Duodenal mucosa (tissue), 2 donors: ENCODE measurements around the gene CCNG1.

Experiments used
- H3K27ac ChIP-seq: one replicate; pipeline ENCODE4 v1.7.0; 2013; ENCODE audit warnings: low read depth, low read length
- H3K27me3 ChIP-seq, 2 donors: one replicate each; pipeline ENCODE4 v1.7.0; 2013; ENCODE audit warnings: low read length in 2 of 2, control low read depth in 1 of 2; ENCODE audit not compliant: insufficient read depth in 2 of 2, control insufficient read depth in 1 of 2
- H3K36me3 ChIP-seq, 2 donors: one replicate each; pipeline ENCODE4 v1.7.0; 2013; ENCODE audit warnings: low read length in 2 of 2, control low read depth in 1 of 2; ENCODE audit not compliant: insufficient read depth in 2 of 2, control insufficient read depth in 1 of 2
- H3K4me1 ChIP-seq, 2 donors: one replicate each; pipeline ENCODE4 v1.7.0; 2013; ENCODE audit warnings: low read length in 2 of 2, control low read depth in 1 of 2; ENCODE audit not compliant: insufficient read depth in 2 of 2, control insufficient read depth in 1 of 2
- H3K4me3 ChIP-seq, 2 donors: one replicate each; pipeline ENCODE4 v1.7.0; 2013; ENCODE audit warnings: low read length in 2 of 2, low read depth in 1 of 2
- H3K9ac ChIP-seq, 2 donors: one replicate each; pipeline ENCODE4 v1.7.0; 2013; ENCODE audit warnings: low read length in 2 of 2, low read depth in 1 of 2
- H3K9me3 ChIP-seq, 2 donors: one replicate each; pipeline ENCODE4 v1.7.0; 2013; ENCODE audit warnings: low read length in 2 of 2, control low read depth in 1 of 2; ENCODE audit not compliant: control insufficient read depth in 1 of 2

Gene CCNG1

DNA sequence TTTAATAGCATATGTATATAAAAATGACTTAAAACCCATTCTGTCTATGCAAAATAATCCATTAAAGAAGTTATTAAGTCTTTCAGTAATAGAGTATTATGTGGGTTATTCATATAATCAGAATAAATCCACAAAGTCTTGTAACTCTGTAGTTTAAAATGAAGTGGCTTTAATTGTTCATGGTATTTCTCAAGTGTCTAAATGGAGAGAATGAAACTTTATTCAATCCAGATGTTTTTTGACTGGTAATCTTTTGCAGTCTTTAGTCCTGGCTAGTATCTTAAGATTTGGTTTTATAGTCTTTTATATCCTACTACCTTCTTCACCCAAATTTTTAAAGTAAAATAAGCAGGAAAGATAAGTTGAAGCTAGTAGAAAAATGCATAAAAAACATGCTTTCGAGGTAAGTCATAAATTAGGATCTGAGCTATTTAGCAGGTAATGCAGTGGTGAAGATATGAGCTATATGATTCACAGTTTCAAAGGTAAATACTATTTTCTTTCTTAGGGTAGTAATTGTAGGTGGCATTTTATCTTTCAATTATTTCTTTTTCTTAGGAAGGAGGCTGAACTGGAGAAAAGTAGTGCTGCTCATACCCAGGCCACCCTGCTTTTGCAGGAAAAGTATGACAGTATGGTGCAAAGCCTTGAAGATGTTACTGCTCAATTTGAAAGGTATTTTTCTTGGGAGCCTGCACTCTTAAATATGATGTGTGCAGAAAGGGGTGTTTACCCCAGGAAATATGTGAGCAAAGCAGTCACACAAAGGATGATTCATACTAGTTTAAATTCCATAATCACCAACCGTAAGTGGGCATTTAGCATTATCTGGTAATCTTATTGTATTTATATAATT is 41.0 kb downstream of the CCNG1 start:
- H3K27me3 ChIP-seq = no peaks in the 10 kb centered on the region
- no peak overlapping the region for H3K9ac ChIP-seq
- peaks cover 0 to 2% of the 10 kb centered on the region in 2 donors for H3K36me3 ChIP-seq
- no peak overlapping the region for H3K27ac ChIP-seq
- H3K4me3 ChIP-seq = no peak overlapping the region
- H3K4me1 ChIP-seq = no peaks in the 10 kb centered on the region
- H3K9me3 ChIP-seq = no peaks in the 10 kb centered on the region

DNA sequence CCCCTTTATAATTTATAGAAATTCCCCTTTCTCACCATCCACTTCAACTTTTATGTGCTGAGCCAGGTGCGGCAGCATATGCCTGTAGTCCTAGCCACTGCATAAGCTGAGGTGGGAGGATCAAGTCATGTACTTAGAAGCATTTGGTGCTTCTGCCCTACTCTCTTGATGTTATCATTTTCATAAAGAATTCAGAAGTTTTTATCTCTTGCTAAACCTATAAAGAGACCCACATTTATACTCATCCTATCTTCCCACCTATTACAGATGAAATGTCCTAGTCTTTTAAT is 41.5 kb downstream of the CCNG1 start:
- H3K4me3 ChIP-seq = no peak overlapping the region
- H3K9ac ChIP-seq = no peak overlapping the region
- H3K9me3 ChIP-seq = no peaks in the 10 kb centered on the region
- no peaks in the 10 kb centered on the region for H3K27me3 ChIP-seq
- H3K36me3 ChIP-seq = peaks cover 0 to 2% of the 10 kb centered on the region in 2 donors
- no peaks in the 10 kb centered on the region for H3K4me1 ChIP-seq
- no peak overlapping the region for H3K27ac ChIP-seq

DNA sequence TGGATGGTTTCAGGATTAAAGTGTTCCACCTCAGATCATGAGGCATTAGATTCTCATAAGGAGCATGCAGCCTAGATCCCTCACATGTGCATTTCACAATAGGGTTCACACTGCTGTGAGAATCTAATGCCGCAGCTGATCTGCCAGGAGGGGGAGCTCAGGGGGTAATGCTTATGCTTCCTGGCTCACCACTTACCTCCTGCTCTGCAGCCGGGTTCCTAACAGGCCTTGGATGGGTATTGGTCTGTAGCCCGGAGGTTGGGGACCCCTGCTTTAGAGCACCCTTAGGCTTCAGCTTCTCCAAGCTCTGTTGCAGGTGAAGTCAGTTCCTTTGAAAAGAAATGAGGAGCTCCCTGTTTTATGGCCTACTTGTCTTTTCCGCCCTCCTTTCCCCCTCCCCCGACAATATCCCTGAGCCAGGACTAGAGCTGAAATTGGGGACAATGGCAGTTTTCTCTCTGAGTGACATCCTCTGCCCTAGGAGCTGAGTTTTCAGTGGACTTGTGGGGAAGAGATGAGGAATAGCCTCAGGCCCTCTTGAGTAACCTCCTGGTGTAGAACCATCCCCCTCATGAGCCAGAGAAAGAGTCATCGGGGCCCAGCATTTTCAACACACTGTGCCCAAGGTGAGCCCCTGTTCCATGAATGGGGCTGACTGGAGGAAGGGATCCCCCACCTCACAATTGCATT is 51.8 kb downstream of the CCNG1 start:
- Histone ChIP-seq H3K9me3 (no peaks in the 10 kb centered on the region), H3K4me1 (no peaks in the 10 kb centered on the region), H3K36me3 (peaks cover 0 to 3% of the 10 kb centered on the region in 2 donors), H3K9ac (no peak overlapping the region), H3K27ac (no peak overlapping the region), H3K27me3 (no peaks in the 10 kb centered on the region), H3K4me3 (no peak overlapping the region)

GRCh38 chr5:163489745-163490075 is 52.3 kb downstream of the CCNG1 start:
- Histone ChIP-seq H3K4me3 (no peak overlapping the region), H3K36me3 (no peaks in the 10 kb centered on the region), H3K9me3 (no peaks in the 10 kb centered on the region), H3K4me1 (no peaks in the 10 kb centered on the region), H3K9ac (no peak overlapping the region), H3K27ac (no peak overlapping the region), H3K27me3 (no peaks in the 10 kb centered on the region)
